ENCODE measurements around the gene B9D1.

The B9D1 gene

GRCh38 chr17:19331543-19332245, 30.8 kb downstream of the B9D1 start:
- DNase-seq (ENCODE audit: low read depth): no peak
- TF ChIP-seq CTCF (conservative IDR thresholded peaks at IDR 0.05; ENCODE audit: low read length): no peak
- no peak overlapping the region for H3K4me3 ChIP-seq (ENCODE audit: low read length)

GRCh38 chr17:19331134-19331533, 31.4 kb downstream of the B9D1 start:
- peak; percentile 31 for TF ChIP-seq CTCF (conservative IDR thresholded peaks at IDR 0.05; ENCODE audit: low read length)
- no peak overlapping the region for H3K4me3 ChIP-seq (ENCODE audit: low read length)
- peak; percentile 89 for DNase-seq (ENCODE audit: low read depth)

- TF ChIP-seq CTCF (conservative IDR thresholded peaks at IDR 0.05; ENCODE audit: low read length): no peak
- DNase-seq (ENCODE audit: low read depth): no peak
- H3K4me3 ChIP-seq (ENCODE audit: low read length): no peak overlapping the region
Observed at GRCh38 chr17:19330271-19330670, 32.3 kb downstream of the B9D1 start.

- no peak overlapping the region for H3K4me3 ChIP-seq (ENCODE audit: low read length)
- no peak for TF ChIP-seq CTCF (conservative IDR thresholded peaks at IDR 0.05; ENCODE audit: low read length)
- no peak for DNase-seq (ENCODE audit: low read depth)
Observed at GRCh38 chr17:19329839-19330238, 32.7 kb downstream of the B9D1 start.

- no peak for DNase-seq (ENCODE audit: low read depth)
- no peak for TF ChIP-seq CTCF (conservative IDR thresholded peaks at IDR 0.05; ENCODE audit: low read length)
- no peak overlapping the region for H3K4me3 ChIP-seq (ENCODE audit: low read length)
Observed at GRCh38 chr17:19329136-19329535, 33.4 kb downstream of the B9D1 start.

GRCh38 chr17:19328441-19329061, 34.0 kb downstream of the B9D1 start:
- TF ChIP-seq CTCF (conservative IDR thresholded peaks at IDR 0.05; ENCODE audit: low read length): no peak
- DNase-seq (ENCODE audit: low read depth): no peak
- H3K4me3 ChIP-seq (ENCODE audit: low read length): no peak overlapping the region

Measured in AG10803 (cell line).